Right renal pelvis (tissue), 4 donors: Measurements from ENCODE around the gene TARBP2. TPM values are rescaled to one million over a fixed set of nuclear protein-coding genes. Genes with fewer than 3 reads are reported as not detected.
"Not testable (repeated sequence)": the region's sequence is repeated elsewhere in the genome, so short reads cannot be mapped to it uniquely, and the experiment has no call there.

Experiments used
- DNase-seq, 4 donors: peaks; one replicate each; pipeline ENCODE4 v3.0.0-alpha.2; 2013; ENCODE audit warnings: low read depth in 4 of 4, low spot score in 3 of 4, missing footprints in 1 of 4
- polyA plus RNA-seq, 4 donors: library from polyadenylated mRNA; unstranded; fragments of 120-200 nt; gene quantifications; one replicate each; pipeline ENCODE4 v1.2.1, GENCODE V29; 2013; ENCODE audit not compliant: insufficient read length in 4 of 4

Gene TARBP2
- polyA plus RNA-seq, 4 donors: 43.0 to 57.0 (median 45.7) TPM

GRCh38 chr12:53508534-53509170 is 7.6 kb downstream of the TARBP2 start:
- DNase-seq: peak in 3 of 4 donors; percentile 77 to 79 (median 77)

GRCh38 chr12:53510181-53510812 is 9.2 kb downstream of the TARBP2 start:
- DNase-seq: no peak

DNA sequence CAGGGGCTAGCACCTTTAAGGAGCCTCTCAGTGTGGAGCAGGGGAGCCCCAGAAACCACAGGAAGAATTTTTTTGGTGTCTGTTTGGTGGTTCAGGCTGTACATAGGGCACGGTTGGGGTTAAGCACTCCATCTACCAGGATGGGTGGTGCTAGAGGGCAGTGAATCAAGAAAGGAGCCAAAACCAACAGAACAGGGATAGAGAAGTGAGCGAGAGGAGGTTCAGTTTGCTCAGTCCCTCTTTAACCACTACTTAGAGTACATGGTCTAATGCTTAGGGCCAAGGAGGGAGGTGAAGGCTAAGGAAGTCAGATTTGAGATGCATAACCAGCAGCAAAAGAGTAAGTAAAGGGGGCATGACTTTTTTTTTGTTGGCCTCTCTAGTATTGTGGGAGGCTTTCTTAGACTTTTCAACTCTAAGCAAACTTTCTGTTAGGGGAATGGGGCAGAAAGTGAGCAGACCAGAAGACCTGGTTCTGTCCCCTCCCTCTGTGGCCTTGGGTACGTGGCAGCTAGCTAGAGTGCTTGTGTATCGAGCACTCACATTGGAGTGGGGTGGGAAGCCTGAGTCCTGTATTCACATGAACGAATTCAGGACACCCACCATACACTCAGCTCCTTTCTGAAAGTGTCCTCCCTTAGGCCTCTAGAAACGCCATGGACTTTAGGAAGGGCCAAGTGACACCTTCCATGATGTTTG is 12.8 kb downstream of the TARBP2 start:
- DNase-seq: no peak

GRCh38 chr12:53514628-53515290 is 13.7 kb downstream of the TARBP2 start:
- no peak for DNase-seq

GRCh38 chr12:53515291-53515680 is 14.2 kb downstream of the TARBP2 start:
- DNase-seq: no peak

- DNase-seq: no peak
Observed at GRCh38 chr12:53516758-53517455, 15.8 kb downstream of the TARBP2 start.

DNA sequence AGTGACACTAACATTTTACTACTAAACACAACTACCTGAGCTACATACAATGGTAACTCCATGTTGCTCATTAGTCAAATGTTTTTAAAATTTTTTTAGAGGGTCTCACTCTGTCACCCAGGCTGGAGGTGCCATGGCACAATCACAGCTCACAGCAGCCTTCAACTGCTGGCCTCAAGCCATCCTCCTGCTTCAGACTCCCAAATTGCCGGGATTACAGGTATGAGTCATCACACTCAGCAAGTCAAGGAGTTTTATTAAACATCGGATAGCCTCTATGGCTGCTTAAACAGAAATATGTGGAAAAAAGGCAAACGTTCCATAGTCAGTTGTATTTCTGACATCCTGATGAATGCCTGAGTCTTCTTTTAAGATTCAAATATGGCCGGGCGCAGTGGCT is 17.3 kb downstream of the TARBP2 start:
- DNase-seq: no peak

DNA sequence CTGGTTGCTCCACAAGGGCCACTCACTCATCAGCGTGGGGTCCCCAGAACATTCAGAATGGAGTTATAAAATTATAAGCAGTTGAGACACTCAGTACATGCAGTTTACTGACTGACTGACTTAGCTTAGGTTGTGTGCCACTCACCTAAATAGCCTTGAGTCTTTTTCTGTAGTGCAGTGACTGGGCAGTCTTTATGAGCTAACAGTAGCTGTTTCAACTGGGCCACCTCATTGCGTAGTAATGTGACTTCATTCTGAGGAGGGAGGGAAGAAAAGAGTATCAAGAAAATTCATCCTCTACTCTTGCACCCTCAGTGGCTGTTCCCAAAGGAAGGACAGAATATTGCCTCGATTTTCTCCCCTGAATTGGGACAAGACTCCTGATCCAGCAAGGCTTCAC is 22.0 kb downstream of the TARBP2 start:
- no peak for DNase-seq

DNA sequence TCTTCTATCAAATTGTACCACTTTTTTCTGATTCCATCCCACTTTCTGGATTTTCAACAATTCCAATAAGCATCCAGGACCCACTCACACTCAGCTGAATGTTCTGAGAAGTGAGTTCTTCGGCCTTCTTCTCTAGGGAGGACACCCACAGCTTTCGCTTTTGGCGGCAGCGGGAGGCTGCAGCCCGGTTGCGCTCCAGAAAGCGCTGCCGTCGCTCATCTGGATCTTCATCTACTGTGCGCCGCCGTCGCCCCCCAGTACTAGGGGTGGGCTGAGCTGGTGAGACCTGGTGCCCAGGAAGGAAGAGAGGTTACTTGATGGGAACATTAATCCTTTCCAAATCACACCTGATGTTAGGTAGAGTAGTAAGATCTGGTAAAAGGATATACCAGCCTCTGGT is 23.4 kb downstream of the TARBP2 start:
- DNase-seq: no peak

DNA sequence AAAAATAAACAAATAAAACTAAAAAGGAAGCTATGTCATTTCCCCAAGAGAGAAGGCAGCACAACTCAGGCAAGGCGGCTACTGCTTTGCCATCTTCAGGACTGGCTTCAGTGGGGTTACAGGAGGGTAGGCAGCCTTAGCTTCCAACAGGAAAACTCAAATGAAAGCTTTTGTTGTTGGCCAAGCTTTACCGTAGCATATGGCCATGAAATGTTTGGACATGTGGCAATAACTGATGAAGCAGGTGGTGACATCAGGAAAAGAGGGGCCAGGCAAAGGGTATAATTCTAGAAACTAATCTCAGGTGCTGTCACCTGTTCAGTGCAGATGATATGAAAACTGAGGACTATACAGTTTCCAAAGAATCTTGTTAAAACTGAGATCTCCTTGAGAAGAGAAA is 29.0 kb downstream of the TARBP2 start:
- DNase-seq: no peak

DNA sequence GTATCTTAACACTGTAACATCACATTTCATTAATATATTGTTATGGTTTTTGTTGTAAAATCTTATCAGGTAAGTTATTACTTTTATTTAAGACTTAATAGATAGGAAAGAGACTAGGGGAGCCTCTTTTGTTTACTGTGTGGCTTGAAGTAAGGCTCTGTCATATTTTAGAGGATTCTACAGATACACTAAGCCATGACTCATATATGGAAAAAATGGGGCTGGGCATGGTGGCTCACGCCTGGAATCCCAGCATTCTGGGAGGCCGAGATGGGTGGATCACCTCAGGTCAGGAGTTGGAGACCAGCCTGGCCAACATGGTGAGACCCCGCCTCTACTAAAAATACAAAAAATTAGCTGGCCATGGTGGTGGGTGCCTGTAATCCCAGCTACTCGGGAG is 29.8 kb downstream of the TARBP2 start:
- no peak for DNase-seq

- no peak for DNase-seq
Observed at GRCh38 chr12:53532021-53532420, 30.9 kb downstream of the TARBP2 start.

DNA sequence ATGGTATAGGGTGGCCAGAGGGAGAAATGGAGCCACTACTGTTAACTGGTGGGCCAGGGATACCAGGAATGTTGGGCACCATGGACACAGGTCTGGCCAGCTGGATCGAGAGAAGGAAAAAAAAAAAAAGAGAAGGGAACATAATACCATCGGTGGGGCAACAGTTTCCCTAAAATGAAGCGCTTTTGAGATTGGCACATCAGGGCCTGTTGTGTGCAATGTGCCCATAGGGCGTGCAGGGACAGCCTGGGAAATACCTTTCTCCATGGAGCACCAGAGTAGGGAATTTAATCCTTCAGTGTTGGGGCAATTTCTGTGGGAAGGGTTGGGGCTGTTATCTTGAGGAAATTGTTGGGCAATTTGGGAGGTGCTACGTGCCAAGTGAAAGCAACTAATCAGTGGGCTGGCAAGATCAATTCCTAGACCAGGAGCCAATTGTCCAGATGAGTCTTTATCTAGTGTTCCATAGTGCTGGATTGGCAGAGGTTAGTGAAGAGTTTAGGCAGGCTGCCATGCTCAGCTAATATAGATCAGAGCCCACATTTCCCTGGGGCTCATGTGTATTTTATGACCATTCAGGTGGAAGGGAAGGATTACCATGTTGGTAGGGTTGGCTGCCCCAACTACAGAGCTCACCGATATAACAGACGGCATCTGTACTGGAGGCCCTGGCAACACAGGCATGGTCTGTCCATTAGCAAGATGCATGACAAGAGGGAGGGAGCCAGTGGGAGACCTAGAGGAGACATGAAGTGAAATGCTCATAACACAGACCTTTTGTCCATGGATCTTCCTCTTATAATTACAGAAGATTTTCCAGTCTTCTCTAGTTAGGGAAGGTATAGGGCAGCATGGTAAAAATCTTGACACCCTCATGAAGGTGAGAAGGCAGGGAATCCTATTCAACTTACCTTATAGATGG is 31.7 kb downstream of the TARBP2 start:
- no peak for DNase-seq

- no peak for DNase-seq
Observed at GRCh38 chr12:53533471-53533870, 32.4 kb downstream of the TARBP2 start.

DNA sequence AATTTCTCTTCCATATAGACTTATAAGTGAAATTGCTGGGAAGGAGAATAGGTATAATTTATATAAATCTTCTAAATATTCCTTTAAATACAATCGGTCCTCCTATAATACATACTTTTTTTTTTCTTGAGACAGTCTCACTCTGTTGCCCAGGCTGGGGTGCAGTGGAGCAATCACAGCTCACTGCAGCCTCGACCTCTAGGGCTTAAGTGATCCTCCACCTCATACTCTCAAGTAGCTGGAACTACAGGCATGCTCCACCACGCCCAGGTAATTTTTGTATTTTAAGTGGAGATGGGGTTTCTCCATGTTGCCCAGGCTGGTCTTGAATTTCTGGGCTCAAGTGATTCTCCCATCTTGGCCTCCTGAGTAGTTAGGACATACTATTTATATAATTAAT is 35.9 kb downstream of the TARBP2 start:
- DNase-seq: no peak

GRCh38 chr12:53538209-53538689 is 37.2 kb downstream of the TARBP2 start:
- DNase-seq: no peak

- DNase-seq: no peak
Observed at GRCh38 chr12:53539526-53539925, 38.4 kb downstream of the TARBP2 start.

DNA sequence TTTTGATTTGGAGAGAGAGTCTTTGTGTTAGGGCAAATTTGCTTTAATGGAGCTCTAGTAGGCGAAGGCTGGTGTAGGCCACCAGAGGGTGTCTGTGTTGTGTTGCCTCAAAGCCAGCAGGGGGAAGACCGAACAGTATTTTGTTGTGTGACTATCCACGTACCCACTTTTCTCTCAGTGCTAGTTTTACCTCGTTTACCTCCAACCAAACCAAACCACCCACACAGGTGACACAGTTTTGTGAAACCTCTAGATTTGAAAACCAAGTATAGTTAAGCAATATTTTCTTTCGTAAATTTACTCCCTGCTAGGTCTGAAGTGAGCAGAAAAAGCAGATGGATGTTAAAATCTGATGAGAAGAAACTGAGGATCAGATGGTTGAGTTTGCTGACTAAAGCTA is 42.5 kb downstream of the TARBP2 start:
- DNase-seq: no peak

DNA sequence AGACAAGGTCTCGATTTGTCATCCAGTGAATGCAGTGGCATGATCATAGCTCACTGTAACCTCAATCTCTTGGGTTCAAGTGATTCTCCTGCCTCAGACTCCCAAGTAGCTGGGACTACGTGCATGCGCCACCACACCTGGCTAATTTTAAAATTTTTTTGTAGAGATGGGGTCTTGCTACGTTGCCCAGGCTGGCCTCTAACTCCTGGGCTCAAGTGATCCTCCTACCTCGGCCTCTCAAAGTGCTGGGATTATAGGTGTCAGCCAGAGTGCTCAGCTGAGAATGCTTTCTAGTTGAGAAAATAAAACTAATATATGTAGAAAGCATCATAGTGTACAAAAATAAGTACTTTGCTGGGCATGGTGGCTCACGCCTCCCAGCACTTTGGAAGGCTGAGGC is 47.3 kb downstream of the TARBP2 start:
- not testable (repeated sequence) for DNase-seq

- not testable (repeated sequence) for DNase-seq
Observed at GRCh38 chr12:53550131-53550530, 49.0 kb downstream of the TARBP2 start.
